H1 (cell line): ENCODE measurements around the gene KIAA1614.

Source experiments
- EGR1 ChIP-seq: IDR thresholded peaks from 2 replicates; pipeline ENCODE4 v1.6.1; 2011; ENCODE audit warnings: low read depth, low read length, borderline replicate concordance
- EZH2 ChIP-seq: fragments of 200-600 bp; sonication (generic); IDR thresholded peaks from 2 replicates; pipeline ENCODE4 v1.7.1; 2012; ENCODE audit warnings: low read depth, mild to moderate bottlenecking, moderate library complexity, low read length, inconsistent platforms; ENCODE audit not compliant: severe bottlenecking
- YY1 ChIP-seq: IDR thresholded peaks from 2 replicates; pipeline ENCODE4 v1.6.1; 2011; ENCODE audit warnings: low read depth, mild to moderate bottlenecking, low read length

- no peak for TF ChIP-seq YY1
- no peak for TF ChIP-seq EGR1
- no peak for TF ChIP-seq EZH2
Measured at GRCh38 chr1:180950321-180950720, 37.6 kb downstream of the KIAA1614 start.
